Kidney epithelial cell (primary cell): ENCODE measurements around the gene THBS2. TPM values are rescaled to one million over a fixed set of nuclear protein-coding genes. Genes with fewer than 3 reads are reported as not detected.
A peak's percentile ranks its signal among the peaks of the same experiment; 100 is the strongest.

Experiments
- DNase-seq: peaks from one replicate; pipeline ENCODE4 v3.0.0-alpha.2; 2010; ENCODE audit warnings: low read depth
- H3K27me3 ChIP-seq: 2 replicates; pipeline ENCODE4 v1.6.0; 2011; ENCODE audit warnings: low read length; ENCODE audit not compliant: control insufficient read depth, insufficient read depth
- H3K36me3 ChIP-seq: 2 replicates; pipeline ENCODE4 v1.5.1; 2011; ENCODE audit warnings: low read length; ENCODE audit not compliant: control insufficient read depth, insufficient read depth
- H3K4me3 ChIP-seq: 2 replicates; pipeline ENCODE4 v1.5.1; 2011; ENCODE audit warnings: low read depth, mild to moderate bottlenecking, control low read depth, low read length
- CTCF ChIP-seq: IDR thresholded peaks from 2 replicates; pipeline ENCODE4 v1.5.1; 2011; ENCODE audit warnings: mild to moderate bottlenecking, moderate library complexity, low read length, control low read depth, inconsistent platforms; ENCODE audit not compliant: insufficient read depth, poor library complexity, severe bottlenecking
- total RNA-seq: library from RNA; depleted of rRNA; stranded (reverse); fragments of >200 nt; gene quantifications from 2 replicates; pipeline ENCODE4 v1.2.3, GENCODE V29; 2015

The THBS2 gene
- total RNA-seq, 1 donor from 2014 or later: 21.9 TPM

GRCh38 chr6:169296170-169296569 lies 42.5 kb upstream of the THBS2 start:
- DNase-seq: no peak
- Histone ChIP-seq H3K27me3 (no peaks in the 10 kb centered on the region), H3K4me3 (no peak overlapping the region), H3K36me3 (no peaks in the 10 kb centered on the region)
- TF ChIP-seq CTCF: no peak

- Histone ChIP-seq H3K36me3 (no peaks in the 10 kb centered on the region), H3K4me3 (no peak overlapping the region), H3K27me3 (no peaks in the 10 kb centered on the region)
- no peak for TF ChIP-seq CTCF
- DNase-seq: no peak
Observed at GRCh38 chr6:169293196-169293595, 39.5 kb upstream of the THBS2 start.

- Histone ChIP-seq H3K27me3 (no peaks in the 10 kb centered on the region), H3K4me3 (no peak overlapping the region), H3K36me3 (no peaks in the 10 kb centered on the region)
- TF ChIP-seq CTCF: no peak
- DNase-seq: peak; percentile 62
Observed at GRCh38 chr6:169292338-169293124, 38.9 kb upstream of the THBS2 start.

- TF ChIP-seq CTCF: no peak
- DNase-seq: no peak
- no peaks in the 10 kb centered on the region for H3K36me3 ChIP-seq
Observed at GRCh38 chr6:169291646-169292337, 38.1 kb upstream of the THBS2 start.

GRCh38 chr6:169291148-169291547 lies 37.5 kb upstream of the THBS2 start:
- DNase-seq: no peak
- no peaks in the 10 kb centered on the region for H3K36me3 ChIP-seq
- no peak overlapping the region for H3K4me3 ChIP-seq
- H3K27me3 ChIP-seq: no peaks in the 10 kb centered on the region
- TF ChIP-seq CTCF: no peak

More at GRCh38 chr6:169291646-169292337, 38.1 kb upstream of the THBS2 start:
- Histone ChIP-seq H3K27me3 (no peaks in the 10 kb centered on the region), H3K4me3 (no peak overlapping the region)
